Neural progenitor cell (in vitro differentiated cells): ENCODE measurements around the gene PRDM11. TPM values are rescaled to one million over a fixed set of nuclear protein-coding genes. Genes with fewer than 3 reads are reported as not detected.

Source experiments
- DNase-seq: peaks from one replicate; pipeline ENCODE4 v3.0.0-alpha.2; 2016; ENCODE audit warnings: low spot score
- H2AFZ ChIP-seq: fragments of 200-600 bp; sonication (generic); replicated peaks from 2 replicates; pipeline ENCODE4 v1.6.1; 2016; ENCODE audit warnings: antibody characterized with exemption
- H3F3A ChIP-seq: fragments of 200-600 bp; sonication (generic); 2 replicates; pipeline ENCODE4 v1.6.1; 2016; ENCODE audit warnings: antibody characterized with exemption, low read depth
- H3K27ac ChIP-seq: fragments of 200-600 bp; sonication (generic); 2 replicates; pipeline ENCODE4 v1.5.1; 2016; ENCODE audit warnings: mild to moderate bottlenecking
- H3K27me3 ChIP-seq: fragments of 200-600 bp; sonication (generic); 2 replicates; pipeline ENCODE4 v1.6.1; 2016; ENCODE audit warnings: mild to moderate bottlenecking, moderate library complexity
- H3K36me3 ChIP-seq: fragments of 200-600 bp; sonication (generic); 2 replicates; pipeline ENCODE4 v1.5.1; 2016
- H3K4me1 ChIP-seq: fragments of 200-600 bp; sonication (generic); 2 replicates; pipeline ENCODE4 v1.6.1; 2016; ENCODE audit warnings: mixed run types
- H3K4me2 ChIP-seq: fragments of 200-600 bp; sonication (generic); 2 replicates; pipeline ENCODE4 v1.6.1; 2016
- H3K4me3 ChIP-seq: fragments of 200-600 bp; sonication (generic); 2 replicates; pipeline ENCODE4 v1.5.1; 2016
- H3K79me2 ChIP-seq: fragments of 200-600 bp; sonication (generic); 2 replicates; pipeline ENCODE4 v1.6.1; 2016; ENCODE audit warnings: low read depth
- H3K9ac ChIP-seq: fragments of 200-600 bp; sonication (generic); 2 replicates; pipeline ENCODE4 v1.6.1; 2016
- H3K9me3 ChIP-seq: fragments of 200-600 bp; sonication (generic); 2 replicates; pipeline ENCODE4 v1.5.1; 2016; ENCODE audit warnings: low read depth
- H4K20me1 ChIP-seq: fragments of 200-600 bp; sonication (generic); 2 replicates; pipeline ENCODE4 v1.6.1; 2016; ENCODE audit warnings: low read depth
- H3K27ac Mint-ChIP-seq: 3 replicates; pipeline ENCODE4 v1.8.0; 2021; ENCODE audit warnings: mixed read lengths
- H3K27me3 Mint-ChIP-seq: 2 replicates; pipeline ENCODE4 v1.8.0; 2022; ENCODE audit warnings: low read depth, mild to moderate bottlenecking, inconsistent platforms, moderate library complexity, mixed read lengths; ENCODE audit not compliant: insufficient read depth
- H3K36me3 Mint-ChIP-seq: 3 replicates; pipeline ENCODE4 v1.8.0; 2021; ENCODE audit warnings: mixed read lengths
- H3K4me1 Mint-ChIP-seq: 3 replicates; pipeline ENCODE4 v1.8.0; 2021; ENCODE audit warnings: mixed read lengths
- H3K4me3 Mint-ChIP-seq: 3 replicates; pipeline ENCODE4 v1.8.0; 2021; ENCODE audit warnings: mild to moderate bottlenecking, moderate library complexity, mixed read lengths
- H3K9me3 Mint-ChIP-seq: 3 replicates; pipeline ENCODE4 v1.8.0; 2020; ENCODE audit warnings: mixed read lengths
- EZH2 ChIP-seq: fragments of 200-600 bp; sonication (generic); IDR thresholded peaks from 2 replicates; pipeline ENCODE4 v1.6.1; 2017; ENCODE audit warnings: antibody characterized with exemption, mild to moderate bottlenecking, moderate library complexity
- EZH2phosphoT487 ChIP-seq: fragments of 200-600 bp; sonication (generic); IDR thresholded peaks from 2 replicates; pipeline ENCODE4 v1.6.1; 2017; ENCODE audit warnings: antibody characterized with exemption
- total RNA-seq: library from RNA; depleted of rRNA; stranded (reverse); fragments of >200 nt; gene quantifications from 2 replicates; pipeline ENCODE4 v1.2.3, GENCODE V29; 2015; ENCODE audit warnings: low replicate concordance
- TF ChIP-seq, protein P1 (sequence below): fragments of 200-600 bp; sonication (generic); IDR thresholded peaks from 2 replicates; pipeline ENCODE4 v1.5.1; 2017; ENCODE audit warnings: antibody characterized with exemption, mild to moderate bottlenecking

Gene PRDM11
- total RNA-seq, 1 donor from 2014 or later = 1.8 TPM

GRCh38 chr11:45179686-45180178, 33.3 kb downstream of the PRDM11 start:
- peak overlapping the region; percentile 89 for H3K4me3 Mint-ChIP-seq
- H3K27me3 Mint-ChIP-seq = peaks cover 7% of the 10 kb centered on the region
- H3F3A ChIP-seq = peaks cover 21% of the 10 kb centered on the region
- H3K4me2 ChIP-seq = peak overlapping the region; percentile 88
- H3K4me3 ChIP-seq = peak overlapping the region; percentile 64
- H3K27ac Mint-ChIP-seq = peak overlapping the region; percentile 92
- DNase-seq = no peak
- no peaks in the 10 kb centered on the region for H3K36me3 ChIP-seq
- H4K20me1 ChIP-seq = no peaks in the 10 kb centered on the region
- no peak overlapping the region for H2AFZ ChIP-seq
- H3K4me1 ChIP-seq = peaks cover 9% of the 10 kb centered on the region
- H3K9ac ChIP-seq = no peak overlapping the region
- no peaks in the 10 kb centered on the region for H3K9me3 ChIP-seq
- H3K27ac ChIP-seq = no peak overlapping the region
- peaks cover 15% of the 10 kb centered on the region for H3K27me3 ChIP-seq
- no peaks in the 10 kb centered on the region for H3K36me3 Mint-ChIP-seq
- H3K4me1 Mint-ChIP-seq = peaks cover 15% of the 10 kb centered on the region
- H3K79me2 ChIP-seq = no peaks in the 10 kb centered on the region
- no peak for TF ChIP-seq EZH2phosphoT487
- no peaks in the 10 kb centered on the region for H3K9me3 Mint-ChIP-seq

- Histone ChIP-seq H2AFZ (peak overlapping the region; percentile 89), H3K9ac (no peak overlapping the region)
These were observed 33.9 kb downstream of the PRDM11 start for GRCh38 chr11:45180179-45180847.

GRCh38 chr11:45180848-45181192, 34.4 kb downstream of the PRDM11 start:
- H3F3A ChIP-seq = peaks cover 21% of the 10 kb centered on the region
- H3K27me3 ChIP-seq = peaks cover 15% of the 10 kb centered on the region
- peak overlapping the region; percentile 88 for H3K4me2 ChIP-seq
- peaks cover 15% of the 10 kb centered on the region for H3K4me1 Mint-ChIP-seq
- peaks cover 9% of the 10 kb centered on the region for H3K4me1 ChIP-seq
- H2AFZ ChIP-seq = peak overlapping the region; percentile 89
- no peak overlapping the region for H3K9ac ChIP-seq
- H3K4me3 Mint-ChIP-seq = no peak overlapping the region
- H3K27ac ChIP-seq = no peak overlapping the region
- TF ChIP-seq, protein P1, sequence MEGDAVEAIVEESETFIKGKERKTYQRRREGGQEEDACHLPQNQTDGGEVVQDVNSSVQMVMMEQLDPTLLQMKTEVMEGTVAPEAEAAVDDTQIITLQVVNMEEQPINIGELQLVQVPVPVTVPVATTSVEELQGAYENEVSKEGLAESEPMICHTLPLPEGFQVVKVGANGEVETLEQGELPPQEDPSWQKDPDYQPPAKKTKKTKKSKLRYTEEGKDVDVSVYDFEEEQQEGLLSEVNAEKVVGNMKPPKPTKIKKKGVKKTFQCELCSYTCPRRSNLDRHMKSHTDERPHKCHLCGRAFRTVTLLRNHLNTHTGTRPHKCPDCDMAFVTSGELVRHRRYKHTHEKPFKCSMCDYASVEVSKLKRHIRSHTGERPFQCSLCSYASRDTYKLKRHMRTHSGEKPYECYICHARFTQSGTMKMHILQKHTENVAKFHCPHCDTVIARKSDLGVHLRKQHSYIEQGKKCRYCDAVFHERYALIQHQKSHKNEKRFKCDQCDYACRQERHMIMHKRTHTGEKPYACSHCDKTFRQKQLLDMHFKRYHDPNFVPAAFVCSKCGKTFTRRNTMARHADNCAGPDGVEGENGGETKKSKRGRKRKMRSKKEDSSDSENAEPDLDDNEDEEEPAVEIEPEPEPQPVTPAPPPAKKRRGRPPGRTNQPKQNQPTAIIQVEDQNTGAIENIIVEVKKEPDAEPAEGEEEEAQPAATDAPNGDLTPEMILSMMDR = no peak
- no peak for TF ChIP-seq EZH2phosphoT487
- no peaks in the 10 kb centered on the region for H3K9me3 ChIP-seq
- DNase-seq = no peak
- H3K79me2 ChIP-seq = no peaks in the 10 kb centered on the region
- H4K20me1 ChIP-seq = no peaks in the 10 kb centered on the region
- no peak overlapping the region for H3K27ac Mint-ChIP-seq
- H3K27me3 Mint-ChIP-seq = peaks cover 7% of the 10 kb centered on the region
- peak overlapping the region; percentile 64 for H3K4me3 ChIP-seq
- H3K36me3 Mint-ChIP-seq = no peaks in the 10 kb centered on the region
- no peaks in the 10 kb centered on the region for H3K36me3 ChIP-seq
- H3K9me3 Mint-ChIP-seq = no peaks in the 10 kb centered on the region

More at GRCh38 chr11:45180179-45180847, 33.9 kb downstream of the PRDM11 start:
- peak; percentile 81 for DNase-seq
- peak overlapping the region; percentile 89 for H3K4me3 Mint-ChIP-seq
- H3K36me3 Mint-ChIP-seq = no peaks in the 10 kb centered on the region
- peak overlapping the region; percentile 92 for H3K27ac Mint-ChIP-seq
- H3K27me3 Mint-ChIP-seq = peaks cover 7% of the 10 kb centered on the region
- Histone ChIP-seq H4K20me1 (no peaks in the 10 kb centered on the region), H3K9me3 (no peaks in the 10 kb centered on the region), H3K27ac (no peak overlapping the region), H3F3A (peaks cover 21% of the 10 kb centered on the region), H3K4me1 (peaks cover 9% of the 10 kb centered on the region), H3K4me2 (peak overlapping the region; percentile 88), H3K4me3 (peak overlapping the region; percentile 64), H3K36me3 (no peaks in the 10 kb centered on the region), H3K79me2 (no peaks in the 10 kb centered on the region), H3K27me3 (peaks cover 15% of the 10 kb centered on the region)
- H3K4me1 Mint-ChIP-seq = peaks cover 15% of the 10 kb centered on the region
- no peak for TF ChIP-seq EZH2phosphoT487
- TF ChIP-seq, protein P1 = peak; percentile 33
- no peaks in the 10 kb centered on the region for H3K9me3 Mint-ChIP-seq

- no peak overlapping the region for H3K9ac ChIP-seq
- H3K27ac ChIP-seq = no peak overlapping the region
These were observed 34.9 kb downstream of the PRDM11 start for GRCh38 chr11:45181193-45181888.

More at GRCh38 chr11:45181193-45181888, 34.9 kb downstream of the PRDM11 start:
- Histone ChIP-seq H3K4me1 (peaks cover 9% of the 10 kb centered on the region), H3K36me3 (no peaks in the 10 kb centered on the region), H4K20me1 (no peaks in the 10 kb centered on the region), H3K27me3 (peaks cover 15% of the 10 kb centered on the region), H3K79me2 (no peaks in the 10 kb centered on the region), H3K4me3 (peak overlapping the region; percentile 64), H3K9me3 (no peaks in the 10 kb centered on the region), H3K4me2 (peak overlapping the region; percentile 88), H2AFZ (peak overlapping the region; percentile 89), H3F3A (peaks cover 21% of the 10 kb centered on the region)
- TF ChIP-seq, protein P1 = peak; percentile 7
- TF ChIP-seq EZH2 = no peak
- peaks cover 15% of the 10 kb centered on the region for H3K4me1 Mint-ChIP-seq
- H3K9me3 Mint-ChIP-seq = no peaks in the 10 kb centered on the region
- peak; percentile 15 for DNase-seq
- H3K4me3 Mint-ChIP-seq = peak overlapping the region; percentile 76
- H3K27me3 Mint-ChIP-seq = peaks cover 9% of the 10 kb centered on the region
- peak overlapping the region; percentile 82 for H3K27ac Mint-ChIP-seq
- peaks cover 2% of the 10 kb centered on the region for H3K36me3 Mint-ChIP-seq
